ENCODE results near the gene ZNF653. TPM values are rescaled to one million over a fixed set of nuclear protein-coding genes. Genes with fewer than 3 reads are reported as not detected.
"Not testable (repeated sequence)": the region's sequence is repeated elsewhere in the genome, so short reads cannot be mapped to it uniquely, and the experiment has no call there.

Gene ZNF653
- total RNA-seq, 1 donor from 2014 or later = 10.3 TPM

DNA sequence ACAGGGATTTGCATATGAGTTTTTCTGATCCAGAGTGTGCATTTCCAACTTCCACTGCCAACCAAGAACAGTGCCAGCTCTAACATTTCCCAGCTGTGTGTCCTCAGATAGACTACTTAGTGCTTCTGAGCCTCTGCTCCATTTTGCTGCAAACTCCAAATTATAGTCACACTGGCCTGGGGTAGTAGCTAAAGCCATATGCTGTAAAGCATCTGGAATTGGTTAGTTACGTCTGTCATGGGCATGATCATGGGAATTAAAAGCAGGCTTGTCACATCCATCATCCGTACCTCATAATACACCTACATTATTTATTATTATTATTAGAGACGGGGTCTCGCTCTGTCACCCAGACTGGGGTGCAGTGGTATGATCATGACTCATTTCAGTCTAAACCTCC lies 31.9 kb downstream of the ZNF653 start:
- H3K27me3 Mint-ChIP-seq (ENCODE audit: unreplicated experiment) = peaks cover 19% of the 10 kb centered on the region
- H3K9me3 Mint-ChIP-seq (ENCODE audit: unreplicated experiment) = no peaks in the 10 kb centered on the region
- TF ChIP-seq, protein P1, sequence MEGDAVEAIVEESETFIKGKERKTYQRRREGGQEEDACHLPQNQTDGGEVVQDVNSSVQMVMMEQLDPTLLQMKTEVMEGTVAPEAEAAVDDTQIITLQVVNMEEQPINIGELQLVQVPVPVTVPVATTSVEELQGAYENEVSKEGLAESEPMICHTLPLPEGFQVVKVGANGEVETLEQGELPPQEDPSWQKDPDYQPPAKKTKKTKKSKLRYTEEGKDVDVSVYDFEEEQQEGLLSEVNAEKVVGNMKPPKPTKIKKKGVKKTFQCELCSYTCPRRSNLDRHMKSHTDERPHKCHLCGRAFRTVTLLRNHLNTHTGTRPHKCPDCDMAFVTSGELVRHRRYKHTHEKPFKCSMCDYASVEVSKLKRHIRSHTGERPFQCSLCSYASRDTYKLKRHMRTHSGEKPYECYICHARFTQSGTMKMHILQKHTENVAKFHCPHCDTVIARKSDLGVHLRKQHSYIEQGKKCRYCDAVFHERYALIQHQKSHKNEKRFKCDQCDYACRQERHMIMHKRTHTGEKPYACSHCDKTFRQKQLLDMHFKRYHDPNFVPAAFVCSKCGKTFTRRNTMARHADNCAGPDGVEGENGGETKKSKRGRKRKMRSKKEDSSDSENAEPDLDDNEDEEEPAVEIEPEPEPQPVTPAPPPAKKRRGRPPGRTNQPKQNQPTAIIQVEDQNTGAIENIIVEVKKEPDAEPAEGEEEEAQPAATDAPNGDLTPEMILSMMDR (IDR thresholded peaks at IDR 0.05) = no peak
- no peaks in the 10 kb centered on the region for H3K36me3 Mint-ChIP-seq (ENCODE audit: unreplicated experiment)
- DNase-seq (ENCODE audit: extremely low spot score, unreplicated experiment) = no peak
- no peak overlapping the region for H3K27ac Mint-ChIP-seq (ENCODE audit: unreplicated experiment)
- no peaks in the 10 kb centered on the region for H3K4me1 Mint-ChIP-seq (ENCODE audit: unreplicated experiment)
- H3K4me3 Mint-ChIP-seq (ENCODE audit: unreplicated experiment) = no peak overlapping the region

DNA sequence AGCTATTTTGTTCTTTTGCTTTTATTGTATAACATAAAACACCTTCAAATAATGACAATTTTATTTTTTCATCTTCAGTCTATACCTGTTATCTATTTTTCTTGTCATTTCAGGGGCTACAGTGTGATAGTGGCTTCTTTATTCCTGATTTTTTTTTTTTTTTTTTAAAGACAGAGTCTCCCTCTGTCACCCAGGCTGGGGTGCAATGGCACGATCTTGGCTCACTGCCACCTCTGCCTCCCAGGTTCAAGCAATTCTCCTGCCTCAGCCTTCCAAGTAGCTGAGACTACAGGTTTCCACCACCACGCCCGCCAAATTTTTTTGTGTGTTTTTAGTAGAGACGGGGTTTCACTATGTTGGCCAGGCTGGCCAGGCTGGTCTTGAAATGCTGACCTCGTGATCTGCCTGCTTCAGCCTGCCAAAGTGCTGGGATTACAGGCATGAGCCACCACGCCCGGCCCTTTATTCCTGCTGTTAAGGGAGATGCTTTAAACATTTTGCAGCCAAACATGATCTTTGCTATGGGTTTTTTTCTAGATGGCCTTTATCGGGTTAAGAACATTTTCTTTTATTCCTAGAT lies 37.3 kb downstream of the ZNF653 start:
- not testable (repeated sequence) for H3K4me3 Mint-ChIP-seq (ENCODE audit: unreplicated experiment)

DNA sequence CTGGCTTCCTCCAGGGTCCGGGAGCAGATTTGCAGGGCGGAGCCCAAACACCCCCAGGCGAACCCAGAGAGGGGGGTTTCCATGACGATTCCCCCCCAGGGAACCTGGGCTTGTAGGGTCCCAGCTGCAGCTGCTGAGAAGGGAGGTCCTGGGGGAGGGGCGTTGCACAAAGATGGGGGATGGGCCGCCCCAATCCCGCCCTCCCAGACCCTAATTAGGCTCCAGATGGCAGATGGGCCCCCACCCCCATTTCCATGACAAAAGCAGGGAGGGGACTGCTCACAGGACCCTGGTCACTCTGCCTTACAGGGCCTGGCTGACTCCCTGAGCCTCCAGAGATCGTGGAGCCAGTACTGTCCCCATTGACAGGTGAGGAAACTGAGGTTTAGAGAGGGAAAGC lies 40.0 kb downstream of the ZNF653 start:
- no peak overlapping the region for H3K4me3 Mint-ChIP-seq (ENCODE audit: unreplicated experiment)
- no peaks in the 10 kb centered on the region for H3K4me1 Mint-ChIP-seq (ENCODE audit: unreplicated experiment)
- no peaks in the 10 kb centered on the region for H3K36me3 Mint-ChIP-seq (ENCODE audit: unreplicated experiment)
- no peaks in the 10 kb centered on the region for H3K9me3 Mint-ChIP-seq (ENCODE audit: unreplicated experiment)
- H3K27ac Mint-ChIP-seq (ENCODE audit: unreplicated experiment) = no peak overlapping the region
- no peak for DNase-seq (ENCODE audit: extremely low spot score, unreplicated experiment)
- TF ChIP-seq, protein P1 (IDR thresholded peaks at IDR 0.05) = no peak
- H3K27me3 Mint-ChIP-seq (ENCODE audit: unreplicated experiment) = no peaks in the 10 kb centered on the region

More for the DNA sequence above, 37.3 kb downstream of the ZNF653 start:
- H3K9me3 Mint-ChIP-seq (ENCODE audit: unreplicated experiment); H3K27me3 Mint-ChIP-seq (ENCODE audit: unreplicated experiment); H3K27ac Mint-ChIP-seq (ENCODE audit: unreplicated experiment); H3K4me1 Mint-ChIP-seq (ENCODE audit: unreplicated experiment); DNase-seq (ENCODE audit: extremely low spot score, unreplicated experiment); H3K36me3 Mint-ChIP-seq (ENCODE audit: unreplicated experiment): not testable (repeated sequence)

DNA sequence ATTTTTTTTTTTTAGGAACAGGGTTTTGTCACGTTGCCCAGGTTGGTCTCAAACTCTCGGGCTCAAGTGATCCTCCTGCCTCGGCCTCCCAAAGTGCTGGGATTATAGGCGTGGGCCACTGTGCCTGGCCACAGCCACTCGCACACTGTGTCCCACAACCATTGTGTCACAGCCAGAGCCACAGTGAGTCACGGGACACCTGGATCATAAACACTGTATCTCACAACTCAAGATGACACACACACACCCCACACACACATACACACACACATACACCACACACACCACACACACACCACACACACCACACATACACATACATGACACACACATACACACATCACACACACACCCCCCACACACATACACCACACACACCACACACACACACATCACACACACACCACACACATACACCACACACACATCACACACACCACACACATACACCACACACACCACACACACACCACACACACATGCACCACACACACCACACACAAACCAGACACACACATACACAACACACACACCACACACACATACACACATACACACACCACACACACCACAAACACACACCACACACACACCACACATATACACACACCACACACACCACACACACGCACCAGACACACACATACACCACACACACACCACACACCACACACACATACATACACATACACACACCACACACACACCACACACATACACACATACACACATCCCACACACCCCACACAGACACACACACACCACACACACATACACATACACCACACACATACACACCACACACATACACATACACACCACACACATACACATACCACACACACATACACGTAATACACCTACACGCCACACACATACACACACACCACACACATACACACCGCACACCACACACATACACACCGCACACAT lies 41.0 kb downstream of the ZNF653 start:
- H3K27ac Mint-ChIP-seq (ENCODE audit: unreplicated experiment) = no peak overlapping the region
- H3K9me3 Mint-ChIP-seq (ENCODE audit: unreplicated experiment) = no peaks in the 10 kb centered on the region
- H3K4me3 Mint-ChIP-seq (ENCODE audit: unreplicated experiment) = no peak overlapping the region
- no peaks in the 10 kb centered on the region for H3K4me1 Mint-ChIP-seq (ENCODE audit: unreplicated experiment)
- no peak for DNase-seq (ENCODE audit: extremely low spot score, unreplicated experiment)
- H3K27me3 Mint-ChIP-seq (ENCODE audit: unreplicated experiment) = no peaks in the 10 kb centered on the region
- TF ChIP-seq, protein P1 (IDR thresholded peaks at IDR 0.05) = no peak
- no peaks in the 10 kb centered on the region for H3K36me3 Mint-ChIP-seq (ENCODE audit: unreplicated experiment)

DNA sequence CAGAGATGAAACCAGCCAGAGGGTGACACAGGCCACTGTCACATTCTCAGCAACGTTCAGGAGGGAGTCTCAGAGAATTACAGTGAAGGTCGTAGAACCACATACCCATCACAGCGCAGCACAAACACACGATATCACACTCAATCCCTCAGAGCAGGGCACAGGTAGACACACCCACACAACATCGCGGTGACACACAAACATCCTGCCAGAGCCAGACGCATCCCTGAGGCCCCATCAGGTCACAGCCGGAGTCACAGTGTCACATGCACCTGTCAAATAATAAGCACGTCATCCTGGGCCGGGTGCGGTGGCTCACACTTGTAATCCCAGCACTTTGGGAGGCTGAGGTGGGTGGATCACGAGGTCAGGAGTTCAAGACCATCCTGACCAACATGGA lies 42.2 kb downstream of the ZNF653 start:
- H3K27ac Mint-ChIP-seq (ENCODE audit: unreplicated experiment) = no peak overlapping the region
- no peaks in the 10 kb centered on the region for H3K9me3 Mint-ChIP-seq (ENCODE audit: unreplicated experiment)

More for the DNA sequence above, 42.2 kb downstream of the ZNF653 start:
- no peaks in the 10 kb centered on the region for H3K4me1 Mint-ChIP-seq (ENCODE audit: unreplicated experiment)
- TF ChIP-seq, protein P1 (IDR thresholded peaks at IDR 0.05) = no peak
- no peaks in the 10 kb centered on the region for H3K36me3 Mint-ChIP-seq (ENCODE audit: unreplicated experiment)
- no peak for DNase-seq (ENCODE audit: extremely low spot score, unreplicated experiment)
- H3K4me3 Mint-ChIP-seq (ENCODE audit: unreplicated experiment) = no peak overlapping the region
- no peaks in the 10 kb centered on the region for H3K27me3 Mint-ChIP-seq (ENCODE audit: unreplicated experiment)
